ENCODE results near the gene GYPB.
"Not testable (repeated sequence)": the region's sequence is repeated elsewhere in the genome, so short reads cannot be mapped to it uniquely, and the experiment has no call there.

GYPB gene

GRCh38 chr4:144008602-144009001 lies 10.6 kb downstream of the GYPB start:
- DNase-seq: not testable (repeated sequence)

- DNase-seq: not testable (repeated sequence)
These were observed 11.2 kb downstream of the GYPB start for GRCh38 chr4:144007960-144008359.

- not testable (repeated sequence) for DNase-seq
These were observed 12.9 kb downstream of the GYPB start for GRCh38 chr4:144006200-144006803.

GRCh38 chr4:144005558-144005953 lies 13.6 kb downstream of the GYPB start:
- not testable (repeated sequence) for DNase-seq

GRCh38 chr4:144004868-144005557 lies 14.2 kb downstream of the GYPB start:
- not testable (repeated sequence) for DNase-seq

GRCh38 chr4:144003890-144004265 lies 15.3 kb downstream of the GYPB start:
- DNase-seq: not testable (repeated sequence)

GRCh38 chr4:144003205-144003889 lies 15.8 kb downstream of the GYPB start:
- DNase-seq: not testable (repeated sequence)

- not testable (repeated sequence) for DNase-seq
These were observed 18.7 kb downstream of the GYPB start for GRCh38 chr4:144000331-144000995.

- DNase-seq: not testable (repeated sequence)
These were observed 23.0 kb downstream of the GYPB start for GRCh38 chr4:143996193-143996592.

GRCh38 chr4:143991761-143992160 lies 27.4 kb downstream of the GYPB start:
- not testable (repeated sequence) for DNase-seq

GRCh38 chr4:143990717-143991116 lies 28.5 kb downstream of the GYPB start:
- DNase-seq: not testable (repeated sequence)

- DNase-seq: no peak
These were observed 33.0 kb downstream of the GYPB start for GRCh38 chr4:143986180-143986579.

GRCh38 chr4:143980776-143981175 lies 38.4 kb downstream of the GYPB start:
- not testable (repeated sequence) for DNase-seq

GRCh38 chr4:143975527-143975926 lies 43.7 kb downstream of the GYPB start:
- DNase-seq: not testable (repeated sequence)

- DNase-seq: not testable (repeated sequence)
These were observed 45.2 kb downstream of the GYPB start for GRCh38 chr4:143974021-143974420.

GRCh38 chr4:143961075-143961474 lies 58.1 kb downstream of the GYPB start:
- no peak for DNase-seq

- DNase-seq: not testable (repeated sequence)
These were observed 63.9 kb downstream of the GYPB start for GRCh38 chr4:143955306-143955705.

GRCh38 chr4:143951458-143951972 lies 67.7 kb downstream of the GYPB start:
- DNase-seq: not testable (repeated sequence)

- not testable (repeated sequence) for DNase-seq
These were observed 68.2 kb downstream of the GYPB start for GRCh38 chr4:143950967-143951366.

GRCh38 chr4:143950185-143950584 lies 69.0 kb downstream of the GYPB start:
- DNase-seq: not testable (repeated sequence)

- DNase-seq: not testable (repeated sequence)
These were observed 71.7 kb downstream of the GYPB start for GRCh38 chr4:143947493-143947892.

Measured in NCI-H1694 treated with DMSO at 0.1 percent for 48 hours (cell line).